Activated CD4-positive, alpha-beta T cell treated with anti-CD3 and anti-CD28 coated beads, Interleukin-2, amount 50 U/mL, for 24 hours (primary cell): ENCODE measurements around the gene DIAPH2.
"Not testable (repeated sequence)": the region's sequence is repeated elsewhere in the genome, so short reads cannot be mapped to it uniquely, and the experiment has no call there.

Source experiments
- DNase-seq, 2 donors: peaks; one replicate each; pipeline ENCODE4 v3.0.0-alpha.2; 2020; ENCODE audit warnings: low read depth in 1 of 2, low spot score in 1 of 2

DIAPH2 gene

DNA sequence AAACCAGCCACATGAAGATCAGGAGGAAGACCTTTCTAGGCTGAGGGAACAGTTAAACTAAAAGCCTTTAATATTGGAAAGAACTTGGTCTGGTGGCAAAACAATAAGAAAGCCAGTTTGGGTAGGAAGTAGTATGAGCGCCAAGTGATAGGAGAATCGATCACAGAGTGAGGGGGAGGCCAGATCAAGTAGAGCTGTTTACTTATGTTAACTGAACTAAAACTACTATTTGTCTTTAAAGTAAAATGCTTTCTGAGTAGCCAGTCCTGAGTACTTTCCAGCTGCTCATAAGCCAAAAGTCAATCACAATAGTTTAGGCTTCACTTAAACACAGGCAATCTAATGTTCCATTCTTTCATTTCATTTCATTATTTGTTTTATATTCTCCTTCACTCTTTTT, 136.3 kb downstream of the DIAPH2 start:
- DNase-seq: no peak

DNA sequence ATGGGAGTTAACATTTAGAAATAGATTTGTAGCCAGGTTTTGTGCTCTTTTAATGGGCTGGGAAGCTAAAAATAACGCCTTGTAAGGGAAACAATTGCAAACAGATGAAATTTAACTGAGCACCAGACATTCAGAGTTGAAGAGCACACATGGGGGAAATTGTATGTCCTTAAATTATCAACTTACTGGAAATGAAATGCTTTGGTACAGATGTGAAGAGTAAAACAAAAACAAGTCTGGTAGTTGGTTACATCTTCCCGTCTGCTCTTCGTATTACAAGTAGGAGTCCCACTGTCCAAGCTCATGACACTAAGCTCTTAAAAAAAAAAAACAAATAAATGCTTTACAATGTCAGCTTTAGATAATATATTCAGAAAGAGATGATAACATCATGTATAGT, 139.5 kb downstream of the DIAPH2 start:
- DNase-seq: no peak

DNA sequence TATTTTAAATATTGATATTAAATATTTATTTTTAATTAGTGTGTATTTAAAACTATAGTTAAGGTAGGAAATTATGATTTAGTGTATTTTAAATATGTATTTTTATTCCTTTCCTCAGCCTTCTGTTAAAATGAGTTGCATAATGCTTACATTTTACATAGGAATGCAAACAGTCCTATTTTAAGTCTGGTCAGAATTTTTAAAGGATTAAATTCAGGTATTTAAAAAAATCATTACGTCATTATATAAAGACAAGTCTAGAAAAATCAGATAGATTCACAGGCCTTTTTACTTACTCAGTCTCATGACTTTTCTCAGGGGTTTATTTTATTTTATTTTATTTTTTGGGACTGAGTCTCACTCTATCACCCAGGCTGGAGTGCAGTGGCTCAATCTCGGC, 148.7 kb downstream of the DIAPH2 start:
- no peak for DNase-seq

DNA sequence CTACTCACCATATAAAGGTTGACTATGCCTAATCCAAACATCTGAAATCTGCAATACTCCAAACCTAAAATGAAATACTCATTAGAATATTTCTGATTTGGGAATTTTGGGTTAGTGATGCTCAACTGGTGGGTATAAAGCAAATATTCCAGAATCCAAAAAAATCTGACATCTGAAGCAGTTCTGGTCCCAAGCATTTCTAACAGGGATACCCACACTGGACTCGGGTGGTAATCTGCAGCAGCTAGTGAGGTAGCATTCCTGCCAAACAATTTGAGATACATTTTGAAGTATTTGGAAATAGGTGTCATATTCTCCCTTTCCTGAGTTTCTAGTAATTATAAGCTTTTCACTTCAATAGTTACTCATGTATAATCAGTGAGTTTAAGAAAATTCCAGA, 149.5 kb downstream of the DIAPH2 start:
- DNase-seq: no peak

DNA sequence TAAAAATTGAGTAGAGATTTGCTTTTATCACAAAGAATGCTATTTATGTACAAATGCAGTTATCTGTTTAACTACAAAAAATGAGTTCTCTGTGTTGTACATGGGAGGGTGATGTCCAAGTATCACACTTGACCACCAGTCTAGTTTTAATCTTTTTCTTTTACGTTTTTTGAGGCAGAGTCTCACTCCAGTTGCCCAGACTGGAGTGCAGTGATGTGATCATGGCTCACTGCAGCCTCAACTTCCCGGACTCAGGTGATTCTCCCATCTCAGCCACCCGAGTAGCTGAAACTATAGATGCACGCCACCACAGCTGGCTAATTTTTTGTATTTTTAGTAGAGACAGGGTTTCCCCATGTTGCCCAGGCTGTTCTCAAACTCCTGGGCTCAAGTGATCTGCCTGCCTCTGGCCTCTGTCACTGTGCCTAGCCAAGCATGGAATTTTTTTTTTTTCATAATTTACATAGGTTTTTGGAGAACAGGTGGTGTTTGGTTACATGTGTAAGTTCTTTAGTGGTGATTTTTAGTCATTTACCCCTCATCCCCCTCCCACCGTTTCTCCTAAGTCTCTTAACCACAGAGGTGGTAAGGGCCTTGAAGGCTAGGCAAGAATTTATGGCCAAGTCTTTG, 151.1 kb downstream of the DIAPH2 start:
- no peak for DNase-seq

DNA sequence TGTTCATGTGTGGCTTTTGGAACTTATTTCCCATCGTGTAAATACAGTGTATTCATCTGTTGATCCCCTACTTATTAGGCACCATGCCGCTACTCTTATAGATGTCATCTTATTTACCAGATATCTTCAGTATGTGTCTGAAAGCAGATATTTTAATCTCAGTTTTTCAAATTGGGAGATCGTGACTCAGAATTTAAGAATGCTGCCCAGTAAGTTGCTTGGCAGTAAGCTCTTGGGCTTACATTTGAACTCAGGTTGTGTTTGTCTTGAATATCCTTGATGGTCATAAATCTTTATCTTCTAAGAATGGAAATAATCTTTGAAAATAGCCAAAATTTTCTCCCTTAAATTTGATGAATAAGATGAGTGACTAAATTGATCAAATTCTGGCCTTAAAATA, 153.2 kb downstream of the DIAPH2 start:
- DNase-seq: no peak

DNA sequence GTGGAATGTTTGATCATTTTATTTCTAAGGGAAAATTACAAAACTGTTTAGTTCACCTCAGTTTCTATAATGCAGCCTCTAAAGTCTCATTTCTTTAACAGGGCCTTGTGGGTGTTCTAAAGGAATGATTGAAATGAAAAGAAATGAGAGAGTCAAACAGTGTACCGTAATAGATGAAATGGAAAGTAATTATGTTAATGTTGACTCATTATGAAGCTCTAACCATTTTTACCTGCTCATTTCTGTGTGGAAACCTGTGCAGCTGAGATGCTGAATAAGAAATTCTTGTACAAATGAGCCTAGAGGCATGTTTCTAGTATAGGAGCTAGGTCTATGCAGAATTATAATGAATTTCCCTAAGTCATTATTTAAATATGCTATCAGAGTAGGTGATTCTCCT, 153.9 kb downstream of the DIAPH2 start:
- no peak for DNase-seq

DNA sequence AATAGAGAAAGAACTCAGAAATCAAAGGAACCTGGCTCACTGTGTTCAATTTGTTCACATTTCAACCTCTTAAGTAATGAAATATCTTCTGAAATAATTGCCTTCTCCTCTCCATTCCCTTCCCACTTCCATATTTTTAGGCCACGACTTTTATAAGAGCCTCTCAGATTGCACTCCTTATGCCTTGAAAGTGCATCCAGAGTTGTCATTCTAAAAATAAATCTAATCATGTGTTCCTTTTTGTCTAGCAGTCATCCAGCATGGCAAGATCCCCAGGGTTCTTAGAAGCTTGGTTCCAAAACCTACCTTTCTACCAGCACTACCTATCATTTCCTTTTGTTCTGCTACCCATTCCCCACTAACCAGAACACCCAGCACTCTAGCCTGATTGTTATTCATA, 156.7 kb downstream of the DIAPH2 start:
- DNase-seq: no peak

DNA sequence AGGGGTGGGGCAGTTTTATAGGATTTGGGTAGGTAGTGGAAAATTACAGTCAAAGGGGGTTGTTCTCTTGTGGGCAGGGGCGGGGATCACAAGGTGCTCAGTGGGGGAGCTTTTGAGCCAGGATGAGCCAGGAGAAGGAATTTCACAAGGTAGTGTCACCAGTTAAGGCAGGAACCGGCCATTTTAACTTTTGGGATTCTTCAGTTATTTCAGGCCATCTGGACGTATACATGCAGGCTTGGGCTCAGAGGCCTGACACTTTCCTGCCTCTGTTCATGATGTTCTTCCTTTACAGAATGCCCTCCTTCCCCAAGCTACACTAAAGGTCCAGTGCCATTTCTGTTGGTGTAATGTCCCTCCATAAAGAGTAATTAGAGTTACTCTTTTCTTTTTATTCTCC, 157.2 kb downstream of the DIAPH2 start:
- DNase-seq: not testable (repeated sequence)

DNA sequence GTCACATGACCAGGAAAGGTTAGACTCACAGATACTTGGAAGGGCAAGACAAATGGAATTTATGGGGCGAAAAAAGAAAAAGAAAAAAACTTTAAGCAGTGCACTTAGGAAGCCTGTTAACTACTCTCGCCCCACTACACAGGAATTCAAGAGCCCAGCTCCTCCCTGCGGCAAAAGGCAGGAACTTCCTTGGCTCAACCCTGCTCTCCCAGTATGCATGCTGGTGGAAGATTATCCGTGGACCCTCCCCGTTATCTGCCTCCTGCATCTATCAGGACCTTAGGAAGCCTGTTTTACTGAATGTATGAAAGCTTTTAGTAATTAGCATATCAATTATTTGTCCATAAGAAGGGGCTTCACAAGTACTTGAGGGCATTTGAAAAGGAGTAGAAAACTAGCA, 158.9 kb downstream of the DIAPH2 start:
- DNase-seq: no peak

DNA sequence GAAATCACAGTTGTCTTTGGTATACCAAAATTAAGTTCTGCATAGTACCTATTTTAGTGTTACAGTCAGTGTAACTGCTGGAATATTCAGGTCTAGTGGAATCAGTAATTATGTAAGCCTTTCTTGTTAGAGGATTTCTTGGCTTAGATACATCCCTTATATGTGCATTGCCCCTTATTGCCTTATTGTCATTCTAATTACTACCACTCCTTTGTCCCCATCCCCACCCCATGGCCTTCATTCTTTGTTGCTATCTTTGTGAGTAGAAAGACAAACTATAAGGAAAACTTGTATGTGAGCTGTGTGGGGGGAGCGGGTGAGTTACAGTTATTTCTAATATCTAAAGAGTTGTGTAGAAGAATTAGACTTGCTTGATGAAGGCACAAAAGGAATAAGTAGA, 162.2 kb downstream of the DIAPH2 start:
- no peak for DNase-seq

DNA sequence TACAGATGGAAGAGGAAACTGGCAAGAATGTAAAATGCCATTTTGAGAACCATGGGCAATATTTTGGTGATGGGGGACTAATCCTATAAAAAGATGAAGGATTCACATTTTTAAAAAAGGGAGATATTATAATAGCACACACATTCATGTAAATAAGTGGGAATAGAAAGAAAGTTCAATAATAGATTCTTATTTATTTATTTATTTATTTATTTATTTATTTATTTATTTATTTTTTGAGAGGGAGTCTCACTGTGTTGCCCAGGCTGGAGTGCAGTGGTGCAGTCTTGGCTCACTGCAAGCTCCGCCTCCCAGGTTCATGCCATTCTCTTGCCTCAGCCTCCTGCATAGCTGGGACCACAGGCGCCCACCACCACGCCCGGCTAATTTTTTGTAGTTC, 174.8 kb downstream of the DIAPH2 start:
- DNase-seq: not testable (repeated sequence)

DNA sequence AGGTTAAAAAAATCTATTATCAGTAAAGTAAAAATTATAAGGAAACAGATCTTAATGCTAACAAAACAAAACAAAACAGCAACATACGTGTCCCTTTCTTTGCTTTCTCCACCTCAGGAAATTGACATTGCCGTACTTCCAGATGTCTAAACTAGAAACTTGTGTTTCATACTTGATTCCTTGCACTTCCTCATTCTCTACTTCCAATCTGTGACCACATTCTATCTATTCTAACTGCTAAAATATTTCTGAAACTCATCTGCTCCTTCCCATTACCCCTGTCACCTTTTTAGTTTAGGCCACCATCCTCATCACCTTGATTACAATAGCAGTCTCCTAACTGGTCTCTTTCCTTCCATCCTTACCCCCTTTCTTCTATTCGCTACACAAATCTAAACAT, 176.6 kb downstream of the DIAPH2 start:
- DNase-seq: no peak

DNA sequence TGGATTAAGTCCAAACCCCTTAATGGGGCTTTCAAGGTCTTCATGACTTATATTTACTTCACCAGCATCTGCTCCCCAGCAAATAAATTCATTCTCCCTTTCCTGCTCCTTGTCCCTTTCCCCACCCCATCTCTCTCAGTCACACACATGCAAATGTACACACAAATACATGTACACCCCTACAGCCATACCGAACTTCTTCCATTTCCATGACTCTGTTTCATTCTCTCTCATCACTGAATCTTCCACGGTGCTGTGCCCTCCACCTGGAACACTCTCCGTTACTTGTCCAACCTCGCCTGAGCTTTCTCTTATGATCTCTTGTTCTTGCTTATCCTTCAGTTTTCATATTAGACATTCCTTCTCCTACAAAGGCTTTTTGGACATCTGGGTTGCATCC, 177.0 kb downstream of the DIAPH2 start:
- DNase-seq: no peak

DNA sequence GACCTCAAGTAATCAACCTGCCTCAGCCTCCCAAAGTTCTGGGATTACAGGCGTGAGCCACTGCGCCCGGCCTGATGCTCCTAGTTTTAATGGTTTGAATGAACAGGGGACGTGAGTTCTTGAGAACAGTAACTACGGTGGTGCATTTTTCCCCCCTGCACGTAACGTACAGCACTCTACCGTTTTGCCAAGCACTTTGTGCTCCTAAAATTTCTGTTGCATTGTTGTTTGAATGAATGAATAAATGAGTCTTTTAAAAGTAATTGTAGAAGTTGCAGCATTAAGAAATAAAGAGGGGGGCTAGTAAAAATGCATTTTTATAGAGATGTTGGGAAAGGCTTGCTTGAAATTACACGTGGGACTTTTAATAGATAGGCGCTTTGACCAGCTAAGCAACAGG, 199.0 kb downstream of the DIAPH2 start, which contains the start of gene RPA4:
RPA4 (plus strand) TSS at position 301 of the 400 bp plus-strand sequence. CDS start 403 bp downstream, outside the sequence.
- no peak for DNase-seq

DNA sequence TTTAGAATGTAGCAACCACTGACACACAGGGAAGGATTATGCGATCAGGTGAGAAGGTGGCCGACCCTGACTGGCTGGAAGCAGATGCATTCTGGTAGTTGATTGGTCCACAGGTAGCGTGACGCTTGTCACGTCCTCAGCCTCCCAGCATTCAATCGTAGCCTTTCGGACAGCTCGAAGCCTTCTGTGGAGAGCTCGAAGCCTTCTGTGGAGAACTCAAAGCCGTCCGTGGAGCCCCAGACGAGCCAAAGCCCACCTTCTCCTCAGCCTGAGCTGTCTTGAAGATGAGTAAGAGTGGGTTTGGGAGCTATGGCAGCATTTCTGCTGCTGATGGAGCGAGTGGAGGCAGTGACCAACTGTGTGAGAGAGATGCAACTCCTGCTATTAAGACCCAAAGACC, 199.4 kb downstream of the DIAPH2 start:
- no peak for DNase-seq

DNA sequence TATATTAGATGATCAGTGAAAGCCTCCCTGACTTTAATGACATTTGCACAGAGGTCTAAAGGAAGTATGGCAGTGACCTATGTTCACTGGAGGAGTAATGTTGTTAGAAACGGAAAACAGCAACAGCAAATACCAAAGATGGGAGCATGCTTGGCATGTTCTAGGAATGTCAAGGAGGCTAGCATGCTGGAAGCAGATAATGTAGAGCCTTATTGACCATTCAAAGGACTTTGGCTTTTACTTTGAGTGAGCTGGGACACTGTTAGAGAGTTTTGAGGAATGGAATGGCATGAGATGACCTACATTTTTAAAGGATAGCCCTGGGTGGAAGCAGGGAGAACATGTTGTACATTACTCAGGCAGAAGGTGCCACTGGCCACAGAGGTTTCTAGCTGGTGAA, 205.1 kb downstream of the DIAPH2 start:
- DNase-seq: no peak

DNA sequence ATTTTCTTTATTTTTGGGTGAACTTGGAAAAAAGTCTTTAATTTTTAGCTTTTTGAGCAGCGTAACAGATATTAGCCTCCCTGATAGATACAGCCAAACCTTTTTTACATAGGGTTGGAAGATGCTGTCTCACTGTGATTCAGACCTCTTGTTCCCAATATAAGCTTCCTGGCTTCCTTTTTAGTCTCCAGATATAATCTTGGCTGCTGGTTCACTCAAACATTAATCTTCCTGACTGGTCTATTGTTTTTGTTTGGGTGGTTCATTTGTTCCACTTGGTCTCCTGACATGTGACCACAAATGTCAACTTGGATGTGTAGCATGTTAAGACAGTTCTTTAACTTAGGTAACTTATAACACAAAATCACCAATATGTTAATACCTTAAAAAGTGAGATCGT, 222.1 kb downstream of the DIAPH2 start:
- no peak for DNase-seq

DNA sequence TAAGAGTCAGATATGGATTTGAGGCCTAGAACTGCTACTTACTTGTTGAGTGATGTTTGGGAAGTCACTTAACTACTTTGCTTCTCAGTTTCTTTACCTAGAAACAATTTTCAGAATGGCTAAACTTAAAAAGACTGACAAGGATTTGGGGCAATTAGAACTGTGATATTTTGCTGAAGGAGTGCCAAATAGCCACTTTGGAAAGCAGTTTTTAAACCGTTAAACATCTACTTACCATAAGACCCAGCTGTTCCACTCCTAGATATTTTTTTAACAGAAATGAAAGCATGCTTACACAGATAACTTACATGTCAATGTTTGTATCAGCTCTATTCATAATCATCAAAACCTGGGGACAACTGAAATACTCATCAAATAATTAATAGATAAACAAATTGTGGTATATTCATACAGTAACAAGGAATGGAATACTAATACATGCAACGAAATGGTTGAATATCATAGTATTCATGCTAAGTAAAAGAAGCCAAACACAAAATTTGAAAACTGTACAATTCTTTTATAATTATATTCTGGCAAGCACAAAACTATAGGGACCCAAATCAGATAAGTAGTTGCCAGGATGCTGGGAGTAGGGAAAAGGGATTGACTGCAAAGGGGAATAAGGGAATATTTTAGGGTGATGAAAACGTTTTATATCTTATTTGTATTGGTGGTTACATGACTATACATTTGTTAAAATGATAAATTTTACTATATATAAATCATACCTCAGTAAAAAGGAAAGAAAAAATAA, 223.1 kb downstream of the DIAPH2 start:
- DNase-seq: no peak

DNA sequence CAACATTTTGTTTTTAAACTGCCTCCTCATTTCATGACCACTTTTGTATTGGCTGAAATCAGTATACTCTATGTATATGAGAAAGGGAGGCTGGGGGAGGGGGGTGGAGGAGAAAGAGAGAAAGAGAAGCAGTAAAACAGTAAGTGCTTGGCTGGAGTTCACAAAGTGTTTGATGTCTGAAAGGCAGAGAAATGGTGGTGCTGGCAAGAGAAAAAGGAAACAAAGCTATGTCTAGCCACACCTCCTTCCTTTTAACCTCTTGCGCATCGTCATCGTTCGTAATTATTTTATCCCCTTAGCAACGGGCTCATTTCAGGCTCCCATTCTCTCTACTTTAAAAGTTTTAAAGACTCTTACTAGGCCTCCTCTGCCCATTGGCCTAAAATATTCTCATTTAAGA, 224.6 kb downstream of the DIAPH2 start:
- no peak for DNase-seq

DNA sequence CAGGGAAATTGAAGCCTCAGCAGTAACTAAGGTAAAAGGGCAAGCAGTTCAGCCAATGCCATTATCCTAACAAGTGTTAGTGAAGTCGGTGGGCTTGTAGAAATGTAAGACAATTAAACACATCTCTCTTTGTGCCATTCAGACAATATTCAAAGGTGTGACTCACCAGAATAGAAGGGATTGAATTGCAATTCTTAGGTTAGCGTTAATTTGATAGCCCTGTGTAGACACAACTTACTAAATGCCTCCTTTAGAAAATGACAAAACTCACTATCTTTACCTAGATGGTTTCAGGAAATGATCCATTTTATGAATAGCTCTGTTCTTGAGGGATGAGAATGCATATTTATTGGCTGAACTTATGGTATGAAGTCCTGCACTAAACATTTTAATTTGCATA, 234.2 kb downstream of the DIAPH2 start:
- no peak for DNase-seq

DNA sequence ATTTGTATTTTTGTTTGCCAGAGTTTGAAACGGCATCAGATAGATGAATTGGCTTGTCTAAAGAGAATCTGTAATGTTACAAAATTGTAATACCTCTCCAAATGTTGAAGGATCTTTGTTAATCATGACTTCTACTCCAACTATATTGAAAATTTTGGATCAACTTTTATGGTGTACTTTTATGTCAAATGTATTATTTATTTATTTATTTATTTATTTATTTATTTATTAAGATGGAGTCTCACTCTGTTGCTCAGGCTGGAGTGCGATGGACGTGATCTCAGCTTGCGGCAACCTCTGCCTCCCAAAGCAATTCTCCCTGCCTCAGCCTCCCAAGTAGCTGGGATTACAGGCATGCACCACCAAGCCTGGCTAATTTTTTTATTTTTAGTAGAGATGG, 235.0 kb downstream of the DIAPH2 start:
- DNase-seq: no peak

DNA sequence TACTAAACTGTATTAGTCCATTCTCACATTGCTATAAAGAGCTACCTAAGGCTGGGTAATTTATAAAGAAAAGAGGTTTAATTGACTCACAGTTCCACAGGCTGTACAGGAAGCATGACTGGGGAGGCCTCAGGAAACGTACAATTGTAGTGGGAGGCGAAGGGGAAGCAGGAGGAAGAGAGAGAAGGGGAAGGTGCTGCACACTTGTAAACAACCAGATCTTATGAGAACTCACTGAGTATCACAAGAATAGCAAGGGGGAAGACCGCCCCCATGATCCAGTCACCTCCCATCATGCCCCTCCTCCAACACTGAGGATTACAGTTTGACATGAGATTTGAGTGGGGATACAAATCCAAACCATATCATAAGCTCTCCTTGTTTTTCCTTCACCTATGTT, 239.9 kb downstream of the DIAPH2 start:
- no peak for DNase-seq
